GM11168 (cell line): Measurements from ENCODE around the gene GTPBP3.

Experiments
- in situ Hi-C: fragments of 300-500 bp; cut with MboI; formaldehyde crosslinking; loops from one replicate; pipeline ENCODE4 v1.12.0; 2022; ENCODE audit warnings: low sequenced_read_pairs; ENCODE audit not compliant: unreplicated experiment

GTPBP3 gene

GRCh38 chr19:17336872-17337674 lies at the start of gene GTPBP3:
TSS of gene GTPBP3 (plus strand) at chr19:17337553. CDS start at chr19:17337612, 59 bp downstream.
- in situ Hi-C loops: no loop called here

- in situ Hi-C loops: no loop called here
These were observed 47.9 kb upstream of the GTPBP3 start for GRCh38 chr19:17289489-17289888.

- in situ Hi-C loops: no loop called here
These were observed 44.9 kb upstream of the GTPBP3 start for GRCh38 chr19:17292301-17293074.

- in situ Hi-C loops: no loop called here
These were observed 43.7 kb upstream of the GTPBP3 start for GRCh38 chr19:17293605-17294004.

- in situ Hi-C loops: no loop called here
These were observed 43.1 kb upstream of the GTPBP3 start for GRCh38 chr19:17294051-17294891.

GRCh38 chr19:17295551-17295950 lies 41.8 kb upstream of the GTPBP3 start:
- in situ Hi-C loops: loop anchor here (5.0 kb wide), 1 partner anchor 228 kb away; no protein-coding TSS in a partner anchor

GRCh38 chr19:17296273-17296672 lies 41.1 kb upstream of the GTPBP3 start:
- in situ Hi-C loops: loop anchor here (5.0 kb wide), 1 partner anchor 229 kb away; no protein-coding TSS in a partner anchor

- in situ Hi-C loops: loop anchor here (5.0 kb wide), 1 partner anchor 230 kb away; no protein-coding TSS in a partner anchor
These were observed 40.4 kb upstream of the GTPBP3 start for GRCh38 chr19:17296976-17297375.

- in situ Hi-C loops: no loop called here
These were observed 36.2 kb upstream of the GTPBP3 start for GRCh38 chr19:17300992-17301619.

GRCh38 chr19:17302391-17303166 lies 34.8 kb upstream of the GTPBP3 start:
- in situ Hi-C loops: no loop called here

GRCh38 chr19:17303167-17303939 lies 34.0 kb upstream of the GTPBP3 start, which contains the start of gene ABHD8:
TSS of gene ABHD8 (minus strand) at chr19:17303425. CDS start at chr19:17301616, 1,809 bp downstream.
- in situ Hi-C loops: no loop called here

GRCh38 chr19:17303940-17304267 lies 33.4 kb upstream of the GTPBP3 start:
- in situ Hi-C loops: no loop called here

GRCh38 chr19:17304386-17305215 lies 32.8 kb upstream of the GTPBP3 start:
- in situ Hi-C loops: no loop called here

GRCh38 chr19:17305216-17305516 lies 32.2 kb upstream of the GTPBP3 start:
- in situ Hi-C loops: no loop called here

- in situ Hi-C loops: no loop called here
These were observed 31.7 kb upstream of the GTPBP3 start, which contains the start of gene MRPL34 for GRCh38 chr19:17305517-17306284. TSS of gene MRPL34 (plus strand) at chr19:17305872. CDS start at chr19:17305893, 21 bp downstream.

GRCh38 chr19:17306285-17306714 lies 31.1 kb upstream of the GTPBP3 start:
- in situ Hi-C loops: no loop called here

- in situ Hi-C loops: no loop called here
These were observed 29.4 kb upstream of the GTPBP3 start for GRCh38 chr19:17307876-17308377.
